ENCODE results near the gene GPR17.

Gene GPR17

DNA sequence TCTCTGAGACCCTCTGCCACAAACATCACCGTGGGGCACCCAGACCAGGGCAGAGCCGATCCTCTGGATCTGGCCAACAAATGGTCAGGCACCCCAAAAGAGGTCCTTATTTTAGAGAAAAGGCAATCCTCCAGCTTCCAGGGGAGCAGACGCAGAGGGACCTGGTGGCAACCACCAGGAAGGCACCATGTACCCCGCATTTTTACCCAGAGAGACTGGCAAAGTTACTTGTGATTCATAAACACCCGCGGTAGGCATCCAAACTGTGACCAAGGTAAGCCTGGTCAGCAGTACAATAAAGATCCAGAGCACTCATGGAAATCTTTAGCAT, 18.9 kb downstream of the GPR17 start:
- H3K27ac Mint-ChIP-seq, result no peak overlapping the region
- no peak overlapping the region for H3K4me3 Mint-ChIP-seq
- no peak for DNase-seq (ENCODE audit: low spot score in 2 of 2)
- H3K4me1 Mint-ChIP-seq, result peaks cover 6% of the 10 kb centered on the region
- H3K36me3 Mint-ChIP-seq, result no peaks in the 10 kb centered on the region
- H3K27me3 Mint-ChIP-seq, result peaks cover 32% of the 10 kb centered on the region
- ATAC-seq (ENCODE audit: low read depth), result no peak
- no peaks in the 10 kb centered on the region for H3K9me3 Mint-ChIP-seq

DNA sequence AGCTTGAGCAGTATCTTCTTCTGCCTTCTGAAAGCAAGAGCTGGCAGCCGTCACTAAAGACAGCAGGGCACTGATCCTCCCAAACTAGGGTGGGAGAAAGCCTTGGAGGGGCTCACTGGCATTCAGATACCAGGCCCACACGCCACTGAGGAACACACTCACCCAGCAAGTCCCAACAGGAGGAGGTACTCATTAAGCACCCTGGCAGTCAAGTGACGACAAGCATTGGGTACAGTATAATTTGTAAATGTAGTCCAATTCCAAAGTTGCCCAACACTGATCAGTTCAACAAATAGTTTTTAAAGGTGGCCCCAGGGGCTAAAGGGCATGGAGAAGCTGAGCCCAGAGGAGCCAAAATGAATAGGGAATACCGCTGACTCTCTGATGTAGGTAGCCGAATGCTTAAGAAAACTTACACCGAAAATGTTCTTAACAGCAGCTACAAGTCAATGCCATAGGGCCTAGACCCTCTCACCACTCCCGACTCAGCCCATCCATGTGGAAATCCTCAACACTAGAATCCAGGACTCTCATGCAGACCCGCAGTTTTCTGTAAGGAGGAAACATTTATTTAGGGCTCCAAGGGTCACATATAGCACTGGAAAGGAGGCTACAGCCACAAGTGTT, 19.4 kb downstream of the GPR17 start:
- DNase-seq (ENCODE audit: low spot score in 2 of 2) (no peak), ATAC-seq (ENCODE audit: low read depth) (no peak)
- no peak overlapping the region for H3K4me3 Mint-ChIP-seq
- H3K27ac Mint-ChIP-seq, result no peak overlapping the region
- H3K27me3 Mint-ChIP-seq, result peaks cover 34% of the 10 kb centered on the region
- H3K4me1 Mint-ChIP-seq, result peaks cover 5% of the 10 kb centered on the region
- no peaks in the 10 kb centered on the region for H3K36me3 Mint-ChIP-seq
- no peaks in the 10 kb centered on the region for H3K9me3 Mint-ChIP-seq

DNA sequence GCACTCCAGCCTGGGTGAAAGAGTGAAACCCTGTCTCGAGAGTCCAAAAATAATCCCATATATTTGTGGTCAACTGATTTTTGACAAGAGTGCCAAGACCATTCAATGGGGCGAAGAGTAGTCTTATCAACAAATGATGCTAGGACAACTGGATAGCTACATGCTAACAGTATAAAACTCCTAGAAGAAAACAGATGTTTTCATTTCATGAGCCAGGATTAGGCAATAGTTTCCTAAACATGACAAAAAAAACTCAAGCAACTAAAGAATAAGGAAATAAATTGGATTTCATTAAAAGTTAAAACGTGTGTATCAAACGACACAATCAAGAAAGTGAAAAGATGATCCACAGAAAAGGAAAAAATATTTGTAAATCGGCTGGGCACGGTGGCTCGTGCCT, 23.1 kb downstream of the GPR17 start:
- no peaks in the 10 kb centered on the region for H3K9me3 Mint-ChIP-seq
- H3K36me3 Mint-ChIP-seq, result no peaks in the 10 kb centered on the region
- H3K4me3 Mint-ChIP-seq, result no peak overlapping the region
- no peak overlapping the region for H3K27ac Mint-ChIP-seq
- ATAC-seq (ENCODE audit: low read depth) (no peak), DNase-seq (ENCODE audit: low spot score in 2 of 2) (no peak)
- H3K27me3 Mint-ChIP-seq, result peaks cover 25% of the 10 kb centered on the region
- H3K4me1 Mint-ChIP-seq, result peaks cover 3% of the 10 kb centered on the region

DNA sequence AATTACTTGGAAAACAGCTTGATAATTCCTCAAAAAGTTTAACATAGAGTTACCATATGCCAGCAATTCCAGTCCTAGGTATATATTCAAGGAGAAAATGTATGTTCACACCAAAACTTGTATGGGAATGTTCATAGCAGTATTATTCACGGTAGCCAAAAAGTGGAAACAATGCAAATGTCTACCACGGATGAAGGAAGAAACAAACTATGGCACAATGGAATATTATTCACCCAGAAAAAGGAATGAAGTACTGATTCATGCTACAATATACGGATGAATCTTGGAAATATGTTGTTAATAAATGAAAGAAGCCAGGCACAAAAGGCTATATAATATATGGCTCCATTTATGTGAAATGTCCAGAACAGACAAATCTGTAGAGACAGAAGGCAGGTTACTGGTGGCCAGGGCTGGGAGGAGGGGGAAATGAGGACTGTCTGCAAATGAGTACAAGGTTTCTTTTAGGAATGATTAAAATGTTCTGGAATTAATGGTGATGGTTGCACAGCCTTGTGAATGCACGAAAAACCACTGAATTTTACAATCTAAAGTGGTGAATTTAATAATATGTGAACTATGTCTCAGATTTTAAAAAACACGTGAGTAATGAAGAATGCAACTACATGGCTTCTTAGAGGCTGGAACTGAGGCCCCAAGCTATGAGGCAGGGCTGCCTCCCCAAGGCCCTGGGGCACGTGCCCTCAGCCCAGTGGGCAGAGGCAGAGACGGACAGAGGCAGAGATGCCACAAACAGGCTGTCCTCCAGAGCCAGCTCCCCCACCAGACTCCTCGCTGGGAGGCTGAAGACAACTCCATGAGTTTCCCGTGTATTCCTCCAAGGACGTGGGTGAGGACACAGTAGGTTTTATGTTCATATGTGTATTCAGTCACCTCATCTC, 24.4 kb downstream of the GPR17 start:
- Mint-ChIP-seq H3K4me1 (peaks cover 6% of the 10 kb centered on the region), H3K36me3 (no peaks in the 10 kb centered on the region), H3K9me3 (no peaks in the 10 kb centered on the region), H3K4me3 (no peak overlapping the region), H3K27me3 (peaks cover 29% of the 10 kb centered on the region), H3K27ac (no peak overlapping the region)
- DNase-seq (ENCODE audit: low spot score in 2 of 2) (no peak), ATAC-seq (ENCODE audit: low read depth) (no peak)

DNA sequence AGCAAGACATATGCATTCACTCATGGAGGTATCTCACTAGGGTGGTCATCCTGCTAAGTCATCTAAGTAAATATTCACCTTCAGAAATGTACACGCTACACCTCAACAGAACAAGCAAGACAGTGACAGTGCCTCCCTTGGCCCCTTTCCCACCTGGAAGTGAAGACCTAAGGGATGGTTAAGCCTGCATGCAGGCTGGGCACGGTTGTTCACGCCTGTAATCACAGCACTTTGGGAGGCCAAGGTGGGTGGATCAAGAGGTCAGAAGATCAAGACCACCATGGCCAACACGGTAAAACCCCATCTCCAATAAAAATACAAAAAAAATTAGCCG, 25.0 kb downstream of the GPR17 start:
- Mint-ChIP-seq H3K4me3 (no peak overlapping the region), H3K9me3 (no peaks in the 10 kb centered on the region), H3K36me3 (no peaks in the 10 kb centered on the region), H3K27me3 (peaks cover 25% of the 10 kb centered on the region), H3K4me1 (peaks cover 9% of the 10 kb centered on the region), H3K27ac (no peak overlapping the region)
- no peak for DNase-seq (ENCODE audit: low spot score in 2 of 2)
- no peak for ATAC-seq (ENCODE audit: low read depth)

DNA sequence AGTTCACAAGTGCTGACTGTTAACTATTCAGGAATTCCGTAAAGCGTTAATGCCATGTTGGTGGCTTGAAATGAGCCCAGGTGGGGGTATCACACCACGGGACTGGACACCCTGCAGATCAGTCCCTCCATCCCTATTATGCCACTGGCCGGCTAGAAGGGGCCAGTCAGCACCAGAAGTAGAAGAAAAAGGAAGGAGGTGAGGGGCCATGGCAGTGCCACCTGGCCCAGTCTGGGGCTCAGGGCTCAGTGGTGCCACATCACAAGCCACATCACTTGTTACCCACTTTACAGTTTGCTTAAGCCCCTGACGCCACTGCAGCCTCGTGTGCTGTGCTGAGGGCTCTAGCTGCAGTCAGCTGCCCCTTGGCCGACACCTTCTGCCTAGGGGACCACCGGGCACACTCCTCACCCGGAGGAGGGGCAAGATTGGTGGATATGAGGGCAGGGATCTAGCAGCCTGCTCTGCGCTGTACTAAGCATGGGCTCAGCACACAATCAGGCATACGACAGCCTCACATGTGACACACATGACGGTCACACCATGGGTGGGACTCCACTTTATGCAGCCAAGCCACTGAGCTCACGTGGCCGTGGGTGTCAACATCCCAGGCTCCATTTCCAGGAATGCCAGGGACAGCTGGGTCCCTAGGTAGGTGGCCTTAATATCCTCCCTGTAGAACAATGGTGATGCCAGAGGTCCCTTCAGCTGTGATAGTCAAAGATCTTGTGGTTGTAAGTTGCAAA, 25.8 kb downstream of the GPR17 start:
- Mint-ChIP-seq H3K27ac (no peak overlapping the region), H3K36me3 (no peaks in the 10 kb centered on the region), H3K4me1 (peaks cover 11% of the 10 kb centered on the region), H3K27me3 (peaks cover 27% of the 10 kb centered on the region), H3K9me3 (no peaks in the 10 kb centered on the region), H3K4me3 (no peak overlapping the region)
- ATAC-seq (ENCODE audit: low read depth) (no peak), DNase-seq (ENCODE audit: low spot score in 2 of 2) (no peak)

DNA sequence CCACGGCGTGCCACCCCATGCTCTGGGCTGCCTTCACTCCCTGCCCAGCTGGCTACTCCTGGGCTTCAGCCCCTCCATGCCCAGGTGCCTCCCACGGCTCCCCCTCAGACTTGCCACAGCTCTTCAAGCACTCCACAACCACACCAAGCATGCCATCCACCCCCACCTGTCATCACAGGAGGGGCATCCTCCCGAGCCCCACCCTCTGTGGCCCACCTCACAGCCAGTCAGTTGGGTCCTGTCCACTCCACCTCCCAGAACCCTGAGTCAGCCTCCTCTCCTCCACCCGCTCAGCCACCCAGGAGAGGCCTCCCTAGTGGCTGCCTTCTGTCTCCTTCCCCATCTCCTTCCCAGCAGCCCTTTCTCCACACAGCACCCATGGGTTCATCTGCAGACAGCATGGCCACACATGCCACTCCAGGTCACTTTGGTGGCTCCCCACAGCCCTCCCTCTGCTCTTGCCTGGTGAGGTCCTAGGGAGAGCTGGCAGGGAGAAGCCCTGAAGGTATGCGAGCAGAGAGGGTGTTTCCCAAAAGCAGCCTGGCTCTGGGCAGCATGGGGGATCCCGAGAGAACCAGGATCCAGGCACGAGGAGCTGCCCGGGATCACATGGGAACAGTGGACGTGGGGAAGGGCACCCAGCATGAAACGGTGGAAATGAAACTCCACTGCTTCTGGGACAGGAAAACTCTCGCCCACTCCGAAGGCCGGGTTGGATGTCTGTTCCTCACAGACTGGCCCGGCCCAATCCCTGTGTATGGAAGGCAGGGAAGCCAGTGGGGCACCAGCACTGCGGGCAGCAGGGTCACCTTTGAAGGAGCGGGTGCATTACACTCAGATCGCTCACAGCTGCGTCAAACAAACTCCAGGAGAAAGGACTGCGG, 26.6 kb downstream of the GPR17 start:
- DNase-seq (ENCODE audit: low spot score in 2 of 2), result no peak
- Mint-ChIP-seq H3K4me1 (peaks cover 11% of the 10 kb centered on the region), H3K27me3 (peaks cover 24% of the 10 kb centered on the region), H3K27ac (no peak overlapping the region), H3K9me3 (no peaks in the 10 kb centered on the region), H3K36me3 (no peaks in the 10 kb centered on the region), H3K4me3 (no peak overlapping the region)
- ATAC-seq (ENCODE audit: low read depth), result no peak

DNA sequence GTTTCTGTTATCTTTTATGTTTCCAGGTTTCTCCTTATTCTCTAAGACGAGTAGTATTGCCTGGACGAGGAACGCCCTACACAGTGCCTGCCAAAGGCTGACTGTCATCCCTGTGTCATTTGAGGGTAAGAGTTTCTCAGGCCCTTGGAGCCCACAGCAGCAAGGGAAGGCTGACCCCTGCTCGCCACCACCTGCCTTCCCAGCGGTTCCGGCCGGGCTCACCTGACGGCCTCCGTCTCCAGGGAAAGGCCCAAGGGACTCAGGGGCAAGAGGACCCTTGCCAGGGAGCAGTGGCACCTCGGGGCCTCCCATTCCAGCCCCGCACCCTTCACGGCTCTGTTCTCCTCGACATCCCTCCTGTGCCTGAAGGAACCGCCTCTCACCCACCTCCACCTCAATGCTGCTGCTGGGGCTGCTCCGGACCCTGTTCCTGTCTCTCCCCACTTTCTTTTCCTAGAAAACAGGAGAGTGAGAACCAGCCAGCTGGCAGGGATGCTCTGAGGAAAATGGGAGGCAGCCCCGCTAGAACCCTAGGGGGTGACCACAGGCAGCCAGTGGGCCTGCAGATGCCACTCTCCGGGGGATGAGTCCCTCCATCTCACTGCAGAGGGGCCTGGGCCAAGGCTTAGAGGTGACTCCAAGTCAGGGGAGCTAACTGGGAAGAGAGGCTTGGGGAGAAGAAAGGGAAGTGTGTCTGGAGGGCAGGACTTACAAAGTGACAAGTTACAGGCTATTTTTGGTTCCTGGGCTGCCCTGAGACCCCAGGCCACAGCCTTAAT, 27.5 kb downstream of the GPR17 start:
- DNase-seq (ENCODE audit: low spot score in 2 of 2), result no peak
- Mint-ChIP-seq H3K9me3 (no peaks in the 10 kb centered on the region), H3K27me3 (peaks cover 29% of the 10 kb centered on the region), H3K4me1 (peaks cover 17% of the 10 kb centered on the region), H3K4me3 (peak overlapping the region; percentile 83), H3K36me3 (no peaks in the 10 kb centered on the region), H3K27ac (no peak overlapping the region)
- no peak for ATAC-seq (ENCODE audit: low read depth)

DNA sequence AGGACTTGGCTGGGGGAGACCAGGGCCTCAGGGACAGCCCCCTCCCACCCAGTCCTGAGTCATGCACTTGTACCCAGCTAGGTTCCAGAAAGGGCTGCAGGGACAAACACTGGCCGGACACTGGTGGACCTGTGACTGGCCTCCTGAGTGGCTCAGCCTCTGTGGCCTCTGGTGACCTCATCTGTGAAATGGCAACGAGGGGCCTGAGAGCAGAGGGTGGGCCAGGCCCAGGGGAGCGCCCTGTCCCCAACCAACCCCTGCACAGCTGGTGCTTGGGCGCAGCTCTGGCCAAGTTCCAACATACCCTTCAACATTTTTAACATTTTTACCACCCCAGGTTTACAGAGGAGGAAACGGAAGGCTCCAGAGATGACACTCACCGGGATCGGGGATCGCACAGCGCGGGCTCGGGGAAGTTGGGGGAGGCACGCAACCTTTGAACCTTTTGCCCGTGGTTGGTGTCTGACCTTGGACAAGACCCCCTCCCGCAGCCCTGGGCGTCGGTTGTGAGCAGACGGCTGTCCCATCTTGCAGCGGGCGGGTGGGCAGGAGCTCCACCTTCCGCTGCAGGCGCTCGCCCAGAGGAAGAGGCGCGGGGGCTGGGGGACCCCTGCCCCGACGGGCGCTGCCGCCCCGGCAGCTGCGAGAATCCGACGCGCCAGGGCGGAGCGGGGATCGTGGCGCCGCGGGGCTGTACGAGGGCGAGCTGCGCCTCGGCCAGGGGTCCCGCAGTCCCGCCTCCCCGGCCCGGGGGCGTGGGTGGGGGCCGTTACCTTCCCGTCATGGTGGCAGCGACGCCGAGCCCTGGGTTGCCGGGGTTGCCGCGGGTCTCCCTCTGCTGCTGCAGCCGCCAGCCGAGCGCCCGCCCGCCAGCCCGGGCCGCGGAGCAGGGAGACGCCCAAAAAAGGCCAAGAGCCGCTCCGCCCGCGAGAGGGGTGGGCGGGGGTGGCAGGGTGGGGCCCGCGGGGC, 28.6 kb downstream of the GPR17 start:
- peak; percentile 71 for ATAC-seq (ENCODE audit: low read depth)
- H3K9me3 Mint-ChIP-seq, result no peaks in the 10 kb centered on the region
- peaks cover 18% of the 10 kb centered on the region for H3K4me1 Mint-ChIP-seq
- peak overlapping the region; percentile 83 for H3K4me3 Mint-ChIP-seq
- H3K36me3 Mint-ChIP-seq, result no peaks in the 10 kb centered on the region
- peak in 1 of 2 donors; percentile 48 for DNase-seq (ENCODE audit: low spot score in 2 of 2)
- no peak overlapping the region for H3K27ac Mint-ChIP-seq
- peaks cover 30% of the 10 kb centered on the region for H3K27me3 Mint-ChIP-seq

DNA sequence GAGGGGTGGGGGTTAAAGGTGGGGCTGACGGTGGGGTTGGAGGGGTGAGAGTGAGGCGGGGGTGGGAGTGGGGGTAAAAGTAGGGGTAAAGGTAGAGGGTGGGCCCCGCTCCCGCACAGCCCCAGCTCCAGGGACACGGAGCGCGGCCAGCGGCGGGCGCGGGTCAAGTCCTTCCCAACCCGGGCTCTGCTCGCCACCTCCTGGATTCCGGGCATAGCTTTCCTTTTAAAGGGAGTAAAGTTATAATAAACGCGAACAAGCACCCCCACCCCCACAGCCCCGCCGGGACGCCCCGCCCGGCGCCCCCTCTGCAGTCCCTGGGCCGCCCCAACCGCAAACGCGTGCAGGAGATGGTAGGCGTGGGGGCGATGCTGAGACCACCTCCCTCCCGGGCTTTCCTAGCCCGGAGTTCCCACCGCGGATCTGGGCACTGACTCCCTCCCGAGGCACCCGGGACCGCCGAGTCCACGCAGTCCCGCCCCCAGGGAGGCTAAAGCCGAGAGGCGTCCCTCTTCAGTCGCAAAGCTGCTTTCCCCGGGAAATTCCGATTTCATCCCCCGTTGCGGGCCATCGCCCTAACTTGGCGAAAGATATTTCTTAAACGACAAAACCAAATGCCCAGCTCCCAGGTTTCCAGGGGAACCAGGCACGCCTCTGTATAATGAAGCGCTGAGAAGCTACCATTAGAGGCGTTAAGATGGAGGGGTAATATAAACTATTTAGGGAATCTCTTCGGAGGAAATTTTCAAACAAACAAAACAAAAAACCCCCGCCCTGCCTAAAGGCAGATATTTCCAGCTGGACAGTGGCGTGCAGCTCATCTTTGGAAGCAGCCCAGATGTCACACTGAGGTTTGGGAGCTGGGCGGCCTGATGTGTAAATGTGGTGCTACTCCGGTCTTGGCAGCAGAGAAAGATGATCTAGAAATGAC, 29.6 kb downstream of the GPR17 start, which contains the start of gene LIMS2:
Gene LIMS2, minus strand, starts transcription at position 200 of the 931 bp plus-strand sequence. CDS start 506 bp downstream, outside the sequence.
- peaks cover 28% of the 10 kb centered on the region for H3K27me3 Mint-ChIP-seq
- DNase-seq (ENCODE audit: low spot score in 2 of 2) (no peak), ATAC-seq (ENCODE audit: low read depth) (peak; percentile 17)
- H3K4me3 Mint-ChIP-seq, result peak within 1 kb of the TSS; percentile 83
- no peaks in the 10 kb centered on the region for H3K9me3 Mint-ChIP-seq
- H3K36me3 Mint-ChIP-seq, result no peaks in the 10 kb centered on the region
- no peak within 1 kb of the TSS for H3K27ac Mint-ChIP-seq
- peaks cover 18% of the 10 kb centered on the region for H3K4me1 Mint-ChIP-seq

DNA sequence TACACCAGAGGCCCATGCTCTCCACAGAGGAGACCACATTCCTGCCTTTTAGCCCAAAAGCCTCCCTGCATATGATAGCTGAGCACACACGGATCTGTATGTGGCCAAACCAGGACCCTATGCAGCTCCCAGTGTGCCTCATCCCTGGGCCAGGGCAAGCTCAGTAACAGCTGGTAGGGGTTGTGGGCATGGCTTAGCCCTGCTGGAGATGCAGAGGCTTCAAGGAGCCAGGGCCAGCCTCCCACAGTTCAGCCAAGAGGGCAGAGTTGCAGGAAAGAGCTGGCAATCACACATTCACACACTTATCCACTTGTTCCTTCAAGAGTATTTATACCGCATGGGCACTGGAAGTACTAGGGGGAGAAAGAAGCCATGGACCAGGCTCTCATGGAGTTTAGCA, 31.0 kb downstream of the GPR17 start:
- H3K4me3 Mint-ChIP-seq, result no peak overlapping the region
- H3K36me3 Mint-ChIP-seq, result no peaks in the 10 kb centered on the region
- peaks cover 24% of the 10 kb centered on the region for H3K27me3 Mint-ChIP-seq
- ATAC-seq (ENCODE audit: low read depth) (no peak), DNase-seq (ENCODE audit: low spot score in 2 of 2) (no peak)
- no peak overlapping the region for H3K27ac Mint-ChIP-seq
- peaks cover 19% of the 10 kb centered on the region for H3K4me1 Mint-ChIP-seq
- H3K9me3 Mint-ChIP-seq, result no peaks in the 10 kb centered on the region
